ENCODE results near the gene PDE10A. TPM values are rescaled to one million over a fixed set of nuclear protein-coding genes. Genes with fewer than 3 reads are reported as not detected.

The PDE10A gene
- total and polyA plus RNA-seq, 2 experiments from 2014 or later: 2.0 to 7.2 TPM

DNA sequence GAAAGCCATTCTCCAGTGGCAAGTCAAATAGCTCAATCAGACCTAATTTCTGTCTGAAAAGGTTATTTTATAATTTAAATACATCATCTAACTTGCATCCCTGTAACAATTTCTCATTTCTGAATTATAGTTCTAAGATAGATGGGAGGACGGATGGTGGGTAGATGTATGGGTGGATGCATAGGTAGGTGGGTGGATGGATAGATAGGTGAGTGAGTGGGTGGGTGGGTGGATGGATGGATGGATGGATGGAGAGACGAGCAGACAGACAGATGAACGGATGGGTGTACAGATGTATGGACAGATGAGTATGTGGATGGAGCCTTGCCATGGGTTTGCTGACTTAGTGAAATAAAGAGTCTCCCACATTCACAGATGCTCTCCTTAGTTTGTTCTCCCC is 20.0 kb downstream of the PDE10A start:
- Histone ChIP-seq H3K9me2 (replicated peaks; ENCODE audit: insufficient read depth) (no peaks in the 10 kb centered on the region), H3K36me3 (replicated peaks; ENCODE audit: insufficient read depth, low read depth) (no peaks in the 10 kb centered on the region), H3K27ac (no peak overlapping the region), H3K27me3 (no peaks in the 10 kb centered on the region), H3K9me3 (ENCODE audit: low read depth) (no peaks in the 10 kb centered on the region), H3K4me2 (no peak overlapping the region), H3K4me3 (no peak overlapping the region), H4K20me1 (ENCODE audit: insufficient read depth, poor library complexity, severe bottlenecking) (no peaks in the 10 kb centered on the region), H2AFZ (no peak overlapping the region), H3K79me2 (no peaks in the 10 kb centered on the region), H3K4me1 (ENCODE audit: insufficient read depth) (no peaks in the 10 kb centered on the region)
- DNase-seq (ENCODE audit: low spot score): no peak
- no peak for TF ChIP-seq EZH2phosphoT487 (IDR thresholded peaks at IDR 0.05; ENCODE audit: low read depth, severe bottlenecking, unreplicated experiment)
- TF ChIP-seq EZH2 (IDR thresholded peaks at IDR 0.05; ENCODE audit: borderline replicate concordance): no peak
- TF ChIP-seq, protein P1, sequence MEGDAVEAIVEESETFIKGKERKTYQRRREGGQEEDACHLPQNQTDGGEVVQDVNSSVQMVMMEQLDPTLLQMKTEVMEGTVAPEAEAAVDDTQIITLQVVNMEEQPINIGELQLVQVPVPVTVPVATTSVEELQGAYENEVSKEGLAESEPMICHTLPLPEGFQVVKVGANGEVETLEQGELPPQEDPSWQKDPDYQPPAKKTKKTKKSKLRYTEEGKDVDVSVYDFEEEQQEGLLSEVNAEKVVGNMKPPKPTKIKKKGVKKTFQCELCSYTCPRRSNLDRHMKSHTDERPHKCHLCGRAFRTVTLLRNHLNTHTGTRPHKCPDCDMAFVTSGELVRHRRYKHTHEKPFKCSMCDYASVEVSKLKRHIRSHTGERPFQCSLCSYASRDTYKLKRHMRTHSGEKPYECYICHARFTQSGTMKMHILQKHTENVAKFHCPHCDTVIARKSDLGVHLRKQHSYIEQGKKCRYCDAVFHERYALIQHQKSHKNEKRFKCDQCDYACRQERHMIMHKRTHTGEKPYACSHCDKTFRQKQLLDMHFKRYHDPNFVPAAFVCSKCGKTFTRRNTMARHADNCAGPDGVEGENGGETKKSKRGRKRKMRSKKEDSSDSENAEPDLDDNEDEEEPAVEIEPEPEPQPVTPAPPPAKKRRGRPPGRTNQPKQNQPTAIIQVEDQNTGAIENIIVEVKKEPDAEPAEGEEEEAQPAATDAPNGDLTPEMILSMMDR (IDR thresholded peaks at IDR 0.05; ENCODE audit: poor library complexity): no peak
- WGBS (ENCODE audit: low lambda C conversion rate, missing lambda C conversion rate): 100% methylated on average over 3 of the region's 3 CpGs

DNA sequence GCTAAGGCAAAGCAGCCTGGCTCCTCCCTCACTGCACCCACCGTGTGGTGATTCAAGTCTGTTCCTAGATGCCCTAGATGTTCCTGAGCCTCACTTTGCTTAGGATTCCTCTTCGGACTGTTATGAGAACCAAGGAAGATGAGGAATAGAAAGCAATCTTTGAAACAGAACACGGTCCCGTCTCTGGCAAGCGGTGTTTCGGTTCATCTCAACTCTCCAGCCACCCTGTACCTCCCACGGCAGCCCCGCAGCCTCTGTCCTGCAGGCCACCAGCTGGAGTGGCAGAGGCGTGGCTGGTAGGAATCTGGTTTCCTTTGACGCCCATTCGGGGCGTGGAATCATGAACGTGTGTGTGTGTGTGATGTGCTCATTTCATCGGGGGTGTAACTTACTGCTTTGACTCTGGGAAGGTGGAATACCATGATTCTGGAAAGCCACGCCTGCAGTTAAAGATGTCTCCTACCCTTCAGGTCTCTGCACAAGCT is 21.3 kb downstream of the PDE10A start:
- 90% methylated on average over 15 of the region's 15 CpGs for WGBS (ENCODE audit: low lambda C conversion rate, missing lambda C conversion rate)
- Histone ChIP-seq H3K4me1 (ENCODE audit: insufficient read depth) (peaks cover 9% of the 10 kb centered on the region), H3K79me2 (no peaks in the 10 kb centered on the region), H3K4me3 (no peak overlapping the region), H2AFZ (no peak overlapping the region), H3K9me2 (replicated peaks; ENCODE audit: insufficient read depth) (no peaks in the 10 kb centered on the region), H3K9me3 (ENCODE audit: low read depth) (no peaks in the 10 kb centered on the region), H3K4me2 (no peak overlapping the region), H3K27me3 (no peaks in the 10 kb centered on the region), H4K20me1 (ENCODE audit: insufficient read depth, poor library complexity, severe bottlenecking) (no peaks in the 10 kb centered on the region), H3K27ac (no peak overlapping the region), H3K36me3 (replicated peaks; ENCODE audit: insufficient read depth, low read depth) (no peaks in the 10 kb centered on the region)
- DNase-seq (ENCODE audit: low spot score): no peak
- no peak for TF ChIP-seq EZH2 (IDR thresholded peaks at IDR 0.05; ENCODE audit: borderline replicate concordance)
- no peak for TF ChIP-seq EZH2phosphoT487 (IDR thresholded peaks at IDR 0.05; ENCODE audit: low read depth, severe bottlenecking, unreplicated experiment)
- TF ChIP-seq, protein P1 (IDR thresholded peaks at IDR 0.05; ENCODE audit: poor library complexity): no peak

DNA sequence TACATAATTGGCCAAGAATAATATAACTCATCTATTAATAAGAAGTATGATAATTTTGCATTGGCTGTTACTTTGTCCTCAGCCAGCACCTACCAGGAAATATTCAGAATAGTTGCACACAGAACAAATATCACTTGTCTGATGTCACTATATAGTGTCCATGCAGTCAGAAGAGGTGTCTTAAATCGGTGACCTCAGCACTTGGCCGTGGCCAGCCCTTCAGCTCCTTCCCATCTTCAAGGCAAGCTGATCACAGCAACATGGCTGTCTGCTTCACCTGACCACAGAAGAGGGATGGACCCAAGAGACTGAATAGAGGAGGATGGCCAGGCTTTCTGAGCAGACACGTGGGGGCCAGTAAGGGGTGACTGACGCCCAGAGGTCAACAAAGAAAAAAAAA is 22.2 kb downstream of the PDE10A start:
- H3K27me3 ChIP-seq: no peaks in the 10 kb centered on the region
- no peaks in the 10 kb centered on the region for H3K9me2 ChIP-seq (replicated peaks; ENCODE audit: insufficient read depth)
- TF ChIP-seq EZH2phosphoT487 (IDR thresholded peaks at IDR 0.05; ENCODE audit: low read depth, severe bottlenecking, unreplicated experiment) (no peak), EZH2 (IDR thresholded peaks at IDR 0.05; ENCODE audit: borderline replicate concordance) (no peak)
- TF ChIP-seq, protein P1 (IDR thresholded peaks at IDR 0.05; ENCODE audit: poor library complexity): no peak
- H3K9me3 ChIP-seq (ENCODE audit: low read depth): no peaks in the 10 kb centered on the region
- H3K4me2 ChIP-seq: no peak overlapping the region
- peaks cover 18% of the 10 kb centered on the region for H3K4me1 ChIP-seq (ENCODE audit: insufficient read depth)
- DNase-seq (ENCODE audit: low spot score): no peak
- H4K20me1 ChIP-seq (ENCODE audit: insufficient read depth, poor library complexity, severe bottlenecking): no peaks in the 10 kb centered on the region
- H3K4me3 ChIP-seq: no peak overlapping the region
- H2AFZ ChIP-seq: no peak overlapping the region
- H3K27ac ChIP-seq: no peak overlapping the region
- 76% methylated on average over 4 of the region's 4 CpGs for WGBS (ENCODE audit: low lambda C conversion rate, missing lambda C conversion rate)
- H3K79me2 ChIP-seq: no peaks in the 10 kb centered on the region
- H3K36me3 ChIP-seq (replicated peaks; ENCODE audit: insufficient read depth, low read depth): no peaks in the 10 kb centered on the region

DNA sequence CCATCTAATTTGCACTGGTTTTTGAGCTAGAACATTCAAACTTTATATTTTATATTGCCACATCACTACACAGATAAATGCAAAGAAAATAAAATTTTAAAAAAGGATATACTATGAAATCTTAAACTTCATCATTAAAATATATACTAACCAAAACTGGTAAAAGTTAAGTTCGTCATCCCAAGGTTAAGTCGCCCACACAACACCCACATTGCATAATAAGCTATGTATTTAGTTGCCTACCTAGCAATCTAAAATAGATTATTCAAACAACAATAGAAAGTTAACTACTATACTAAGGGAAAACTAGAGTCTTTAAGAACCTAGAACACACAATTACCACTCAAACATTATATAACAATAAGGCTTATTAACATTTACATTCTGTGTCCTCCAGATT is 24.5 kb downstream of the PDE10A start:
- no peak for DNase-seq (ENCODE audit: low spot score)
- Histone ChIP-seq H3K4me3 (no peak overlapping the region), H3K79me2 (no peaks in the 10 kb centered on the region), H2AFZ (no peak overlapping the region), H3K9me2 (replicated peaks; ENCODE audit: insufficient read depth) (no peaks in the 10 kb centered on the region), H3K4me2 (no peak overlapping the region), H3K27ac (no peak overlapping the region), H3K9me3 (ENCODE audit: low read depth) (no peaks in the 10 kb centered on the region), H3K27me3 (no peaks in the 10 kb centered on the region), H3K36me3 (replicated peaks; ENCODE audit: insufficient read depth, low read depth) (no peaks in the 10 kb centered on the region), H4K20me1 (ENCODE audit: insufficient read depth, poor library complexity, severe bottlenecking) (no peaks in the 10 kb centered on the region), H3K4me1 (ENCODE audit: insufficient read depth) (peaks cover 23% of the 10 kb centered on the region)
- WGBS (ENCODE audit: low lambda C conversion rate, missing lambda C conversion rate): 92% methylated on average over 2 of the region's 2 CpGs
- TF ChIP-seq, protein P1 (IDR thresholded peaks at IDR 0.05; ENCODE audit: poor library complexity): no peak
- TF ChIP-seq EZH2 (IDR thresholded peaks at IDR 0.05; ENCODE audit: borderline replicate concordance) (no peak), EZH2phosphoT487 (IDR thresholded peaks at IDR 0.05; ENCODE audit: low read depth, severe bottlenecking, unreplicated experiment) (no peak)
